Pancreas (tissue), 10 donors: ENCODE results near the gene NGFR. TPM values are rescaled to one million over a fixed set of nuclear protein-coding genes. Genes with fewer than 3 reads are reported as not detected.

Experiments
- ATAC-seq, 4 donors: fragments of 200-7000 bp; cut with Tn5 transposase; one replicate each; pipeline versions ENCODE4 v1.8.0 to v1.9.1; 2020; ENCODE audit warnings: mild to moderate bottlenecking in 4 of 4, moderate library complexity in 4 of 4
- DNase-seq, 6 donors: peaks; one replicate each; pipeline ENCODE4 v3.0.0-alpha.2; 2020
- FAIRE-seq: peaks from 2 replicates; lab custom pipeline; 2012; peaks lifted over from hg19 to GRCh38; lab: Jason Lieb, UNC
- H3K27ac ChIP-seq, 4 donors: fragments of 200-600 bp; sonication (generic); 1 replicate in 3 of 4; 2 replicates in 1 of 4; pipeline versions ENCODE4 v1.5.0 to v1.8.0; 2020
- H3K27me3 ChIP-seq, 4 donors: fragments of 200-600 bp; one replicate each; pipeline ENCODE4 v1.8.0; 2021
- H3K36me3 ChIP-seq, 3 donors: fragments of 200-600 bp; sonication (generic) in 1 of 3; one replicate each; pipeline versions ENCODE4 v1.5.0 to v1.8.0; 2020 to 2021
- H3K4me1 ChIP-seq, 3 donors: fragments of 200-600 bp; one replicate each; pipeline ENCODE4 v1.8.0; 2021
- H3K4me3 ChIP-seq, 4 donors: fragments of 200-600 bp; sonication (generic) in 2 of 4; one replicate each; pipeline versions ENCODE4 v1.5.0 to v1.8.0; 2020 to 2021
- H3K9me3 ChIP-seq, 4 donors: fragments of 200-600 bp; one replicate each; pipeline ENCODE4 v1.8.0; 2021
- CTCF ChIP-seq, 4 donors: fragments of 200-600 bp; sonication (generic) in 3 of 4; IDR thresholded peaks; one replicate each; pipeline versions ENCODE4 v1.5.0 to v1.8.0; 2021; ENCODE audit warnings: antibody characterized with exemption in 4 of 4
- WGBS, 2 donors: extraction: QIAGEN DNeasy Blood & Tissue Kit; methylation state at CpG; one replicate each; pipeline ENCODE4 v1.1.7; 2013; 5-methylcytosine and 5-hydroxymethylcytosine counted together
- intact Hi-C, 3 donors: fragments of 100-400 bp; cut with DNase I; formaldehyde crosslinking; loops; one replicate each; pipeline versions ENCODE4 v1.11.1 to v1.14.2; 2022
- microRNA-seq, 2 donors: library from miRNA; unstranded; fragments of <30 nt; microRNA quantifications; one replicate each; pipeline versions ENCODE4 to v1.1.0, GENCODE V29; 2019 to 2020
- polyA plus RNA-seq, 2 donors: library from polyadenylated mRNA; stranded (reverse); fragments of 200-250 nt; gene quantifications; one replicate each; pipeline ENCODE4 v1.2.3, GENCODE V29; 2013
- total RNA-seq, 6 donors: library from RNA; stranded (reverse); fragmentation: NEBNext Ultra II Directional in 4 of 6; extraction: Animal tissue kit (Norgen Biotek cat#: 25700) in 4 of 6; gene quantifications; one replicate each; pipeline versions ENCODE4 v1.2.1 to v1.2.4, GENCODE V29; 2021 to 2023
- donor health status: healthy with polysubstance abuse.
- donor health status: DM: no; HTN: no; CAD: no; lungs with moderate emphysema.
- donor health status: DM: no; HTN: no; CAD: no.
- donor health status: control.
- donor health status: control.
- donor health status: Bipolar disorder and iron deficiency.
- donor health status: DM: yes; HTN: yes; CAD: no.
- donor health status: DM: no; HTN: no; CAD: no.
- donor health status: DM: no; HTN: no; CAD: no.
- donor health status: DM: yes; HTN: yes; CAD: no.

Gene NGFR
- total and polyA plus RNA-seq, 8 donors, result 1.1 to 19.0 (median 4.7) TPM

- FAIRE-seq (no peak), DNase-seq (peak in 2 of 6 donors; percentile 40 to 52), ATAC-seq (no peak)
- Histone ChIP-seq H3K9me3 (no peaks in the 10 kb centered on the region), H3K4me3 (peak overlapping the region in 1 of 4 donors; percentile 20), H3K36me3 (no peaks in the 10 kb centered on the region), H3K27me3 (no peaks in the 10 kb centered on the region), H3K27ac (no peak overlapping the region), H3K4me1 (no peaks in the 10 kb centered on the region)
- TF ChIP-seq CTCF (IDR thresholded peaks at IDR 0.05), result no peak
- intact Hi-C loops, result loop anchor here in 2 of 3 donors (10.0 kb wide), 2 partner anchors 121 to 231 kb away; no protein-coding TSS in a partner anchor
- 64 to 67% methylated on average over 19 of the region's 19 CpGs for WGBS, 2 donors
Observed at GRCh38 chr17:49555495-49556222, 60.6 kb downstream of the NGFR start.

- ATAC-seq, result peak; percentile 92 to 97 (median 94)
- intact Hi-C loops, result loop anchor here in 2 of 3 donors (10.0 kb wide), 2 partner anchors 122 to 232 kb away; no protein-coding TSS in a partner anchor
- WGBS, 2 donors, result 13 to 16% methylated on average over 29 to 30 of the region's 30 CpGs
- H3K4me1 ChIP-seq, result no peaks in the 10 kb centered on the region
- no peaks in the 10 kb centered on the region for H3K36me3 ChIP-seq
- H3K27ac ChIP-seq, result no peak overlapping the region
- DNase-seq, result peak; percentile 48 to 96 (median 81)
- no peak for FAIRE-seq
- H3K4me3 ChIP-seq, result peak overlapping the region in 1 of 4 donors; percentile 20
- H3K27me3 ChIP-seq, result no peaks in the 10 kb centered on the region
- peak; percentile 95 to 99 (median 98) for TF ChIP-seq CTCF (IDR thresholded peaks at IDR 0.05)
- no peaks in the 10 kb centered on the region for H3K9me3 ChIP-seq
Observed at GRCh38 chr17:49556223-49556943, 61.3 kb downstream of the NGFR start.

- H3K4me3 ChIP-seq, result no peak overlapping the region
- FAIRE-seq (no peak), DNase-seq (no peak), ATAC-seq (peak; percentile 47 to 76 (median 67))
- no peaks in the 10 kb centered on the region for H3K9me3 ChIP-seq
- intact Hi-C loops, result loop anchor here in 2 of 3 donors (10.0 kb wide), 2 partner anchors 123 to 233 kb away; no protein-coding TSS in a partner anchor
- no peak overlapping the region for H3K27ac ChIP-seq
- no peaks in the 10 kb centered on the region for H3K36me3 ChIP-seq
- no peaks in the 10 kb centered on the region for H3K4me1 ChIP-seq
- TF ChIP-seq CTCF (IDR thresholded peaks at IDR 0.05), result peak in 3 of 4 donors; percentile 8 to 23 (median 12)
- H3K27me3 ChIP-seq, result no peaks in the 10 kb centered on the region
- 13% methylated on average over 9 of the region's 9 CpGs for WGBS, 2 donors
Observed at GRCh38 chr17:49557312-49558024, 62.4 kb downstream of the NGFR start.

Small RNAs within 50 kb of the gene (microRNA-seq; reads per million reads assigned to microRNA genes)
- 0 reads per million in 2 donors for gene MIR6165

Other genes starting within 250 kb of the NGFR start
- 10 to 100 TPM; 16.8 to 32.4 (median 22.7) TPM for gene ZNF652, start 133.0 kb upstream of the NGFR start, total RNA-seq
- gene ZNF652, start 133.0 kb upstream of the NGFR start, polyA plus RNA-seq, result 10 to 100 TPM; 17.0 to 18.6 TPM
- 10 to 100 TPM; 30.1 to 71.8 (median 59.4) TPM for gene PHB1, start 80.4 kb upstream of the NGFR start, total RNA-seq
- 10 to 100 TPM; 37.6 to 52.8 TPM for gene PHB1, start 80.4 kb upstream of the NGFR start, polyA plus RNA-seq
- gene NXPH3, start 80.6 kb downstream of the NGFR start, total RNA-seq, result under 1 TPM; 0.19 to 0.62 (median 0.23) TPM
- gene NXPH3, start 80.6 kb downstream of the NGFR start, polyA plus RNA-seq, result 1 to 10 TPM in 1 of 2 donors, under 1 TPM in 1; 0.42 to 1.1 TPM
- 10 to 100 TPM; 27.6 to 42.3 (median 33.6) TPM for gene SPOP, start 182.8 kb downstream of the NGFR start, total RNA-seq
- 10 to 100 TPM; 14.2 to 27.6 TPM for gene SPOP, start 182.8 kb downstream of the NGFR start, polyA plus RNA-seq
- gene SLC35B1, start 212.7 kb downstream of the NGFR start, total RNA-seq, result 10 to 100 TPM; 16.5 to 32.4 (median 28.4) TPM
- gene SLC35B1, start 212.7 kb downstream of the NGFR start, polyA plus RNA-seq, result 10 to 100 TPM; 36.7 to 62.5 TPM